Uterus (tissue), 2 donors: ENCODE data around the gene IBSP.

ENCODE experiments used
- POLR2A ChIP-seq, 2 donors: fragments of 450-650 bp; IDR thresholded peaks; one replicate each; pipeline ENCODE4 v1.6.1; 2016; ENCODE audit warnings: antibody characterized with exemption in 2 of 2, mild to moderate bottlenecking in 1 of 2, moderate library complexity in 1 of 2
- TF ChIP-seq, protein P1 (sequence below), 4 experiments: fragments of 200-600 bp in 2 of 4; fragments of 450-650 bp in 2 of 4; sonication (generic) in 2 of 4; IDR thresholded peaks; one replicate each; pipeline ENCODE4 v1.5.1; 2016 to 2019; ENCODE audit warnings: antibody characterized with exemption in 4 of 4, mild to moderate bottlenecking in 2 of 4, moderate library complexity in 1 of 4

GRCh38 chr4:87811977-87812376 is 12.6 kb downstream of the IBSP start:
- TF ChIP-seq, protein P1, sequence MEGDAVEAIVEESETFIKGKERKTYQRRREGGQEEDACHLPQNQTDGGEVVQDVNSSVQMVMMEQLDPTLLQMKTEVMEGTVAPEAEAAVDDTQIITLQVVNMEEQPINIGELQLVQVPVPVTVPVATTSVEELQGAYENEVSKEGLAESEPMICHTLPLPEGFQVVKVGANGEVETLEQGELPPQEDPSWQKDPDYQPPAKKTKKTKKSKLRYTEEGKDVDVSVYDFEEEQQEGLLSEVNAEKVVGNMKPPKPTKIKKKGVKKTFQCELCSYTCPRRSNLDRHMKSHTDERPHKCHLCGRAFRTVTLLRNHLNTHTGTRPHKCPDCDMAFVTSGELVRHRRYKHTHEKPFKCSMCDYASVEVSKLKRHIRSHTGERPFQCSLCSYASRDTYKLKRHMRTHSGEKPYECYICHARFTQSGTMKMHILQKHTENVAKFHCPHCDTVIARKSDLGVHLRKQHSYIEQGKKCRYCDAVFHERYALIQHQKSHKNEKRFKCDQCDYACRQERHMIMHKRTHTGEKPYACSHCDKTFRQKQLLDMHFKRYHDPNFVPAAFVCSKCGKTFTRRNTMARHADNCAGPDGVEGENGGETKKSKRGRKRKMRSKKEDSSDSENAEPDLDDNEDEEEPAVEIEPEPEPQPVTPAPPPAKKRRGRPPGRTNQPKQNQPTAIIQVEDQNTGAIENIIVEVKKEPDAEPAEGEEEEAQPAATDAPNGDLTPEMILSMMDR (IDR thresholded peaks at IDR 0.05): no peak
- no peak for TF ChIP-seq POLR2A (IDR thresholded peaks at IDR 0.05)
